Measurements from ENCODE around the gene NHLRC2.

NHLRC2 gene

DNA sequence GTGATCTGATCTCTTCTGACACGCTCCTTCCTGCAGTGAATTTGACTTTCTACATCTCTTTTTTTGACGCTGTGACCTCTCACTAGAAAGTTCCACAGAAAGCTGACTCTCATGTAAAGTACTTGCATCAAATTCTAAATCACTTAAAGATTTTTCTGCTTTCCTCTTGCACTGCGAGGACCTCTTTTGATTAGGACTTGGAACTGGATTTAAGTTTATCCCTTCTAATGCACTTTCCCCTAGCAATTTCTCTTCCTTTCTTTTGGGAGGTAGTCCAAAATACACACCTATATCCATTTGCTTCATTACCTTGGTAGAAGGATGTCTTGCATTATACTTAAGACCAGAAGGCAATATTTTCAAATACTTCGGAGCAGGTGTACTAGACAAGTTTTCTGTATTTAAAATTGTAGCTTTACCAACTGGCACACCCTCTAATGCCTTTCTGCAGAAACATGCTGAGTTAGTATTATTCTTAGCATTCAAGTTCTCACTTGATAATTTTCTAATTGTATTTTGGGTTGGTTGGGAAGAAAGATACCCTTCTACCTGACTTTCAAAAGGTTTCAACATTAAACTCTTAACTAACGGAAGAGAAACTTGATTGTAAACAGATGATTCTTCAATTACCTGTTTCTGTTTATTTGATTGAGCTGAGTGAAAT, 5.2 kb upstream of the NHLRC2 start:
- in situ Hi-C loops (cut with HindIII; ENCODE audit: low sequenced_read_pairs): no loop called here
- DNase-seq (ENCODE audit: low read depth): no peak
- no peak overlapping the region for H3K4me3 ChIP-seq (ENCODE audit: low read depth, low read length)
- TF ChIP-seq, protein P1, sequence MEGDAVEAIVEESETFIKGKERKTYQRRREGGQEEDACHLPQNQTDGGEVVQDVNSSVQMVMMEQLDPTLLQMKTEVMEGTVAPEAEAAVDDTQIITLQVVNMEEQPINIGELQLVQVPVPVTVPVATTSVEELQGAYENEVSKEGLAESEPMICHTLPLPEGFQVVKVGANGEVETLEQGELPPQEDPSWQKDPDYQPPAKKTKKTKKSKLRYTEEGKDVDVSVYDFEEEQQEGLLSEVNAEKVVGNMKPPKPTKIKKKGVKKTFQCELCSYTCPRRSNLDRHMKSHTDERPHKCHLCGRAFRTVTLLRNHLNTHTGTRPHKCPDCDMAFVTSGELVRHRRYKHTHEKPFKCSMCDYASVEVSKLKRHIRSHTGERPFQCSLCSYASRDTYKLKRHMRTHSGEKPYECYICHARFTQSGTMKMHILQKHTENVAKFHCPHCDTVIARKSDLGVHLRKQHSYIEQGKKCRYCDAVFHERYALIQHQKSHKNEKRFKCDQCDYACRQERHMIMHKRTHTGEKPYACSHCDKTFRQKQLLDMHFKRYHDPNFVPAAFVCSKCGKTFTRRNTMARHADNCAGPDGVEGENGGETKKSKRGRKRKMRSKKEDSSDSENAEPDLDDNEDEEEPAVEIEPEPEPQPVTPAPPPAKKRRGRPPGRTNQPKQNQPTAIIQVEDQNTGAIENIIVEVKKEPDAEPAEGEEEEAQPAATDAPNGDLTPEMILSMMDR (IDR thresholded peaks at IDR 0.05; ENCODE audit: low read depth, low read length, missing control alignments): no peak

DNA sequence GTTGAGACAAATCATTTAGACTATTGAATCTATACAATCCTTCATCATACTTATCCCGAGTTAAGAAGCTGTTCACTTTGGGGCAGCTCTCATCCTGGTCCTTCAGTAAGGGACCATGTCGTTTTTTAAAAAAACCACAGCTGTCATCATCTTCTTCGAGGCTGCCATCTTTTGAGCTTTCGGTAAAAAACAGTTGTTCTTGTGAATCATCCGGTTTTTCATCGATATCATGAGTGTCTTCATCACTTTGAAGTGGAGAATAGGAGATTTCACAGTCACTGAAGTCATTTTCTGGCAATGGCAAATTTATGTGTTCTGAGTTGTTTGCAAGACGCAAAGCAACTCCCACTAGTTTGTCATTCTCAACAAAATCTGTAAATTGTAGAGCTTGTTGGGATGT, 4.5 kb upstream of the NHLRC2 start:
- DNase-seq (ENCODE audit: low read depth): no peak
- TF ChIP-seq, protein P1 (IDR thresholded peaks at IDR 0.05; ENCODE audit: low read depth, low read length, missing control alignments): no peak
- in situ Hi-C loops (cut with HindIII; ENCODE audit: low sequenced_read_pairs): no loop called here
- H3K4me3 ChIP-seq (ENCODE audit: low read depth, low read length): no peak overlapping the region

DNA sequence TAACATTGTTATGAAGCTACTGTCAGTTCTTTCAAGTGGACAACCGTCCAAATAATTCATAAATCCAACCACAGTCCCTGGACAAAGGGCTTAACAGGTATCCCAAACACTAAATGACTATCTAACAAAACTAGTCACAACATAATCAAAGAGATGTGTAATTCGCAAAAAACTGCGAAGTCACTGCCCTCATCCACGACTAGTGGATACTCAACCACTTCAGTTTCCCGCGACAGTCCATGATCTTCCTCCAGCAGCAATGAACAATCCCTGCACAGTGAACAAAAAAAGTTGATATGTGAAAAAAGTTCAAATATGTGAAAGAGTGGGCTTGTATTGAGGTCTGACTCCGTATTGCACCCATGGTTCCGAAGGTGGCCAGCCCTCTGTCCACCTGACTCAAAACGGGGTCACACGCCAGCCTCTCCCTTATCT, 866 bp upstream of the NHLRC2 start:
- TF ChIP-seq, protein P1 (IDR thresholded peaks at IDR 0.05; ENCODE audit: low read depth, low read length, missing control alignments): no peak
- H3K4me3 ChIP-seq (ENCODE audit: low read depth, low read length): peak overlapping the region; percentile 81
- in situ Hi-C loops (cut with HindIII; ENCODE audit: low sequenced_read_pairs): no loop called here
- no peak for DNase-seq (ENCODE audit: low read depth)

DNA sequence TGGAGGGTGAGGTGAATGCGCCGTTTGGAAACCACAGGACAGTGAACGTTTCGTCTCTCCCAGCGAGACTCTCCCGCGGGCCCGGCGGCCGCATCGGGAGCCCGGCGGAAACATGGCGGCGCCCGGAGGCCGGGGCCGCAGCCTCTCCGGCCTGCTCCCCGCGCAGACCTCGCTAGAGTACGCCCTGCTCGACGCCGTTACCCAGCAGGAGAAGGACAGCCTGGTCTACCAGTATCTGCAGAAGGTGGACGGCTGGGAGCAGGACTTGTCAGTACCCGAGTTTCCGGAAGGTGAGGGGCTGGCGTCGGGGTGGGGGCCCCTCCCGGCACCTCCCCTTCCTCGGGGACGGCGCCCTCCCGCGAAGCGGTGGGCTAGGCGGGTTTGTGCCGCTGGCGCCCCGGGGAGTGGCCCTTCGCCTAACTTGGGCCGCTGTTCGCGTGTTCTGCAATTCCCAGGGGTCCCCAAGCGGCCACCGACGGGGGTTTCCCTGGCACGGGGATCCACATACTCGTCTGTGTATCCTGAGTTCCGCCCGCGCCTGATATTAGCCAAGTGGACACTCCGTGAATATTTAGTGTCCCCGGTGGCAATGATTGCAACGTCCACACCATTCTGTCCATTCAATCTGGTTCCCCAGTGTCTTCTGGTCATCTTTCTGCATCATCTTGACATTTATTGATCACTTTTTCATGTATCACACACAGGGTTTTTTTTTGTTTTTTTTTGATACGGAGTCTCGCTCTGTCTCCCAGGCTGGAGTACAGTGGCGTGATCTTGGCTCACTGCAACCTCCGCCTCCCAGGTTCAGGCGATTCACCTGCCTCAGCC, 514 bp downstream of the NHLRC2 start:
- H3K4me3 ChIP-seq (ENCODE audit: low read depth, low read length): peak overlapping the region; percentile 81
- no peak for DNase-seq (ENCODE audit: low read depth)
- TF ChIP-seq, protein P1 (IDR thresholded peaks at IDR 0.05; ENCODE audit: low read depth, low read length, missing control alignments): no peak
- in situ Hi-C loops (cut with HindIII; ENCODE audit: low sequenced_read_pairs): no loop called here

DNA sequence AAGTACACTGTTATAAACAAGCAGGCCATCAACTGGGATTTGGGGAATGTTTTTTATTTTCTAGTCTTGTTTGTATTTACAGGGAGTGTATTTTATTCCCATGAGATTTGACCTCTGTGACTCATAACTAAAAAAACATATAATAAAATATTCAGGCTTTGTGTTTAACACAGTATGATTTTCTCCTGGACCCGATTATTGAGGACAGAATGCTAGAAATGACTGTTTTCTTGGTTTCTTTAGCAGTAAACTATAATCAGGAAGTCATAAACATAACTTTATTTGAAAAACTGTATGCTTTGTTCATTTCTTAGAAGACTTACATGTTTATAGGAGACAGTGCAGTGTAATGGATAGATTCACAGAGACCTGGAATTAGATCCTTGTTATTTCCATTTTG, 2.1 kb downstream of the NHLRC2 start:
- TF ChIP-seq, protein P1 (IDR thresholded peaks at IDR 0.05; ENCODE audit: low read depth, low read length, missing control alignments): no peak
- in situ Hi-C loops (cut with HindIII; ENCODE audit: low sequenced_read_pairs): no loop called here
- H3K4me3 ChIP-seq (ENCODE audit: low read depth, low read length): no peak overlapping the region
- no peak for DNase-seq (ENCODE audit: low read depth)

DNA sequence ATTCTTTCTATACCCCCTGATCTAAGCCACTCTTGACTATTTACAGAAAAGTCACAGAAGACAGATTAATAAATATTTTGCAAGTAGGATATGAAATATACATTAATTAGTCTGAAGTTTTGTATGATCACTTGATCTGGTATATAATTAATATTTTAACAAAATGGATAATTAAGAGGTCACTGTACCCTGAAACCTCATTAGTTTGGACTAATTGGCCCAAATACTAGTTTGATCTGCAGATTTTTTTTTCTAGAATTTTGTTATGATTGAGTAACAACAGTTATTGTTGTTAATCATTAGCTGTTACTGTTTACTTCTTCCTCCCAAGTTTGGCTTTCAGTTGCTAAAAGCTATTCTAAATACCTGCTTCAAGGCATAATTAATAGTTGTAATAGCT, 2.7 kb downstream of the NHLRC2 start:
- no peak for DNase-seq (ENCODE audit: low read depth)
- TF ChIP-seq, protein P1 (IDR thresholded peaks at IDR 0.05; ENCODE audit: low read depth, low read length, missing control alignments): no peak
- no peak overlapping the region for H3K4me3 ChIP-seq (ENCODE audit: low read depth, low read length)
- in situ Hi-C loops (cut with HindIII; ENCODE audit: low sequenced_read_pairs): no loop called here

Measured in astrocyte of the cerebellum (primary cell).